Mesothelial cell of epicardium (in vitro differentiated cells): Measurements from ENCODE around the gene MALRD1. TPM values are rescaled to one million over a fixed set of nuclear protein-coding genes. Genes with fewer than 3 reads are reported as not detected.

Experiments
- DNase-seq, 2 experiments: peaks; one replicate each; pipeline ENCODE4 v3.0.0; 2021; ENCODE audit warnings: low spot score in 2 of 2; ENCODE audit not compliant: unreplicated experiment in 2 of 2
- H3K27ac Mint-ChIP-seq: 2 replicates; pipeline ENCODE4 v1.8.0; 2021; ENCODE audit warnings: mixed read lengths
- H3K27me3 Mint-ChIP-seq: 2 replicates; pipeline ENCODE4 v1.8.0; 2021; ENCODE audit warnings: low read depth, mixed read lengths
- H3K36me3 Mint-ChIP-seq: 2 replicates; pipeline ENCODE4 v1.8.0; 2021; ENCODE audit warnings: mixed read lengths
- H3K4me1 Mint-ChIP-seq: 2 replicates; pipeline ENCODE4 v1.8.0; 2021; ENCODE audit warnings: mixed read lengths
- H3K4me3 Mint-ChIP-seq: 2 replicates; pipeline ENCODE4 v1.8.0; 2021; ENCODE audit warnings: mild to moderate bottlenecking, moderate library complexity, mixed read lengths
- H3K9me3 Mint-ChIP-seq: 2 replicates; pipeline ENCODE4 v1.8.0; 2021; ENCODE audit warnings: mixed read lengths
- total RNA-seq: library from RNA; stranded (reverse); gene quantifications from 3 replicates; pipeline ENCODE4 v1.2.1, GENCODE V29; 2021
- TF ChIP-seq, protein P1 (sequence below): fragments of 200-600 bp; sonication (generic); IDR thresholded peaks from one replicate; pipeline ENCODE4 v1.5.0; 2021; ENCODE audit warnings: antibody characterized with exemption; ENCODE audit not compliant: unreplicated experiment

The MALRD1 gene
- total RNA-seq, 1 donor from 2014 or later: 11.1 TPM

DNA sequence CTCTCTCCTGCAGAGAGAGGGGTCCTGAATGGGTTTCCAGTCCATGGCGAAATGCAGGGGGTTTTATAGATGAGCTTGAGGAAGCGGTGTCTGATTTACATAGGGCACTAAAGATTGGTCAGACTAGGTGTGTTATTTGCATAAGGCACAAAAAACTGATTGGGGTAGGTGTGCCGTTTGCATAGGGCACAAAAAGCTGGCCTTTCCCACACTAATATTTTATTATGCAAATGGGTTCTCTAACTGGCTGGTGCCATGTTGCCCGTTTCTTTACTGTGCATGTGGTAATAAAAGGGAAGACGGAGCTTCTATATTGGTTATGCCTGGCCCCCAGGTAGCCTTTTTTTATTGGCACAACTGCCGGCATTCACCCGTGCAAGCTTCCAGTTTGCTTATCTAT lies 50.2 kb downstream of the MALRD1 start:
- Mint-ChIP-seq H3K4me1 (no peaks in the 10 kb centered on the region), H3K36me3 (no peaks in the 10 kb centered on the region), H3K9me3 (no peaks in the 10 kb centered on the region), H3K27me3 (peaks cover 2% of the 10 kb centered on the region), H3K4me3 (no peak overlapping the region), H3K27ac (no peak overlapping the region)
- no peak for DNase-seq
- TF ChIP-seq, protein P1, sequence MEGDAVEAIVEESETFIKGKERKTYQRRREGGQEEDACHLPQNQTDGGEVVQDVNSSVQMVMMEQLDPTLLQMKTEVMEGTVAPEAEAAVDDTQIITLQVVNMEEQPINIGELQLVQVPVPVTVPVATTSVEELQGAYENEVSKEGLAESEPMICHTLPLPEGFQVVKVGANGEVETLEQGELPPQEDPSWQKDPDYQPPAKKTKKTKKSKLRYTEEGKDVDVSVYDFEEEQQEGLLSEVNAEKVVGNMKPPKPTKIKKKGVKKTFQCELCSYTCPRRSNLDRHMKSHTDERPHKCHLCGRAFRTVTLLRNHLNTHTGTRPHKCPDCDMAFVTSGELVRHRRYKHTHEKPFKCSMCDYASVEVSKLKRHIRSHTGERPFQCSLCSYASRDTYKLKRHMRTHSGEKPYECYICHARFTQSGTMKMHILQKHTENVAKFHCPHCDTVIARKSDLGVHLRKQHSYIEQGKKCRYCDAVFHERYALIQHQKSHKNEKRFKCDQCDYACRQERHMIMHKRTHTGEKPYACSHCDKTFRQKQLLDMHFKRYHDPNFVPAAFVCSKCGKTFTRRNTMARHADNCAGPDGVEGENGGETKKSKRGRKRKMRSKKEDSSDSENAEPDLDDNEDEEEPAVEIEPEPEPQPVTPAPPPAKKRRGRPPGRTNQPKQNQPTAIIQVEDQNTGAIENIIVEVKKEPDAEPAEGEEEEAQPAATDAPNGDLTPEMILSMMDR: no peak

GRCh38 chr10:19107406-19107805 lies 58.8 kb downstream of the MALRD1 start:
- no peak overlapping the region for H3K27ac Mint-ChIP-seq
- H3K4me1 Mint-ChIP-seq: no peaks in the 10 kb centered on the region
- H3K9me3 Mint-ChIP-seq: peaks cover 31% of the 10 kb centered on the region

DNA sequence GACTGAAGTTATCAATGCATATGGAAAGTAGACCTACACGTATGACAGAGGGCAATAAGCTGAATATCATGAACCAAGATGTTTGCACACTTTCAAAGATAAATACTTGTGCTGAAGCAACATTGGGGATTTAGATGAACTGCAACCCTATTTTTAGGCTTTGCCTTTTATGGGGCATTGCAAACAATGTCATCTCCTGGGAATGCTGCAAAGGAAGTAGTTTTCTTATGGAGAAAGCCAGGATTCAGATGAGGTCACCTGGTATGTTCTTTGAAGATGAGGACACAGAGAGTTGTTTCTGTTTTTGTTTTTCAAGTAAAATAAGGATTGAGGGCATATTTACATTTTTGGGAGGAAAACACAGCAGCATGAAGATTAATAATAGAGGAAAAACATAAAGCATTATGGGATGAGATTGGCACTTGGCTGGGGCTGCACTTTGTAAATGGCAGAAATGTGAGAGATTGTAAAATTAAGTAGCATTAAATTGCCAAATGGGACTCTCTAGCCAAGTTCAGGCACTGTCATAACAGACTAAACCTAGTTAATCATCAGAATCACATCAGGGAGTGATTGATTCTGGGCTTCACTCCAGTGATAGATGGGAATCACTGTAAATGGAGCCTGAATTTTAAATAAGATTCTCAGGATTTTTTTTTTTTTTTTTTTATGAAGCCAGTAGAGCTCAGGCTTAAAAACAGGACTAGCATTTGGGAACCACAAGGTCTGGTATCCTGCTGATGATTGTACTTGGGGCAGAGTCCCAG lies 63.1 kb downstream of the MALRD1 start:
- no peak overlapping the region for H3K27ac Mint-ChIP-seq
- H3K9me3 Mint-ChIP-seq: peaks cover 18% of the 10 kb centered on the region
- peaks cover 1% of the 10 kb centered on the region for H3K27me3 Mint-ChIP-seq
- no peaks in the 10 kb centered on the region for H3K4me1 Mint-ChIP-seq
- TF ChIP-seq, protein P1: no peak
- H3K36me3 Mint-ChIP-seq: no peaks in the 10 kb centered on the region
- H3K4me3 Mint-ChIP-seq: no peak overlapping the region
- DNase-seq: no peak

More at GRCh38 chr10:19107406-19107805, 58.8 kb downstream of the MALRD1 start:
- Mint-ChIP-seq H3K27me3 (no peaks in the 10 kb centered on the region), H3K4me3 (no peak overlapping the region), H3K36me3 (no peaks in the 10 kb centered on the region)
- TF ChIP-seq, protein P1: no peak
- DNase-seq: no peak

- H3K27ac Mint-ChIP-seq: no peak overlapping the region
- H3K9me3 Mint-ChIP-seq: peaks cover 11% of the 10 kb centered on the region
- peaks cover 1% of the 10 kb centered on the region for H3K27me3 Mint-ChIP-seq
- no peaks in the 10 kb centered on the region for H3K4me1 Mint-ChIP-seq
- TF ChIP-seq, protein P1: no peak
- no peak overlapping the region for H3K4me3 Mint-ChIP-seq
- H3K36me3 Mint-ChIP-seq: no peaks in the 10 kb centered on the region
- DNase-seq: no peak
These were observed 68.8 kb downstream of the MALRD1 start for GRCh38 chr10:19117438-19117837.

DNA sequence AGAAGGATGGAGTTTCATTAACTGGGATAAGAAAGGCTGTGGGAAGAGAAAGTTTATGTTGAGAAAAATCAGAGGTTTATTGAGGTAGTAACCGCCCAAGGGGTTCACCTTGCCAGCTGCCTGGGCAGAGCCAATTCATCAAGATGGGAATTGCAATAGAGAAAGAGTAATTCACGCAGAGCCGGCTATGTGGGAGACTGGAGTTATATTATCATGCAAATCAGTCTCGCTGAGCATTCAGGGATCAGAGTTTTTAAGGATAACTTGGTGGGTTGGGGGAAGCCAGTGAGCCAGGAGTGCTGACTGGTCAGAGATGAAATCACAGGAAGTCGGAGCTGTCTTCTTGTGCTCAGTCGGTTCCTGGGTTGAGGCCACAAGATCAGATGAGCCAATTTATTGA lies 70.6 kb downstream of the MALRD1 start:
- DNase-seq: no peak
- TF ChIP-seq, protein P1: no peak
- Mint-ChIP-seq H3K9me3 (peaks cover 11% of the 10 kb centered on the region), H3K36me3 (no peaks in the 10 kb centered on the region), H3K4me1 (no peaks in the 10 kb centered on the region), H3K4me3 (no peak overlapping the region), H3K27me3 (no peaks in the 10 kb centered on the region), H3K27ac (no peak overlapping the region)
